Mesendoderm (in vitro differentiated cells): ENCODE results near the gene DENND5B.
A peak's percentile ranks its signal among the peaks of the same experiment; 100 is the strongest.
"Not testable (repeated sequence)": the region's sequence is repeated elsewhere in the genome, so short reads cannot be mapped to it uniquely, and the experiment has no call there.

Experiments
- DNase-seq: peaks from one replicate; pipeline ENCODE4 v3.0.0; 2013
- H2AK5ac ChIP-seq: 2 replicates; pipeline ENCODE4 v1.6.1; 2013; ENCODE audit warnings: low read length, inconsistent platforms
- H2BK120ac ChIP-seq: 2 replicates; pipeline ENCODE4 v1.6.1; 2013; ENCODE audit warnings: low read depth, mild to moderate bottlenecking, low read length, moderate library complexity, mixed read lengths
- H2BK15ac ChIP-seq: replicated peaks from 2 replicates; pipeline ENCODE4 v1.6.1; 2013; ENCODE audit warnings: low read depth, mild to moderate bottlenecking, moderate library complexity
- H2BK5ac ChIP-seq: 2 replicates; pipeline ENCODE4 v1.6.1; 2013; ENCODE audit warnings: low read length, inconsistent platforms
- H3K18ac ChIP-seq: 2 replicates; pipeline ENCODE4 v1.6.1; 2013; ENCODE audit warnings: mild to moderate bottlenecking, low read length, mixed read lengths
- H3K23ac ChIP-seq: one replicate; pipeline ENCODE4 v1.6.1; 2013; ENCODE audit warnings: low read length
- H3K27ac ChIP-seq: 2 replicates; pipeline ENCODE4 v1.5.1; 2013; ENCODE audit warnings: low read depth, mild to moderate bottlenecking, inconsistent platforms, low read length, moderate library complexity
- H3K27me3 ChIP-seq: 2 replicates; pipeline ENCODE4 v1.6.1; 2013; ENCODE audit warnings: low read length, control low read depth, mild to moderate bottlenecking, inconsistent platforms; ENCODE audit not compliant: insufficient read depth, poor library complexity
- H3K36me3 ChIP-seq: 2 replicates; pipeline ENCODE4 v1.6.1; 2013; ENCODE audit warnings: low read length, inconsistent platforms; ENCODE audit not compliant: control insufficient read depth, insufficient read depth
- H3K4ac ChIP-seq: one replicate; pipeline ENCODE4 v1.6.1; 2013; ENCODE audit warnings: low read depth, mild to moderate bottlenecking, low read length, moderate library complexity
- H3K4me1 ChIP-seq: 2 replicates; pipeline ENCODE4 v1.6.1; 2013; ENCODE audit warnings: low read depth, low read length, inconsistent platforms; ENCODE audit not compliant: control insufficient read depth
- H3K4me2 ChIP-seq: 2 replicates; pipeline ENCODE4 v1.6.1; 2013; ENCODE audit warnings: low read length
- H3K4me3 ChIP-seq: 2 replicates; pipeline ENCODE4 v1.5.1; 2013; ENCODE audit warnings: mild to moderate bottlenecking, low read length
- H3K56ac ChIP-seq: one replicate; pipeline ENCODE4 v1.6.1; 2013; ENCODE audit warnings: low read length
- H3K79me1 ChIP-seq: 2 replicates; pipeline ENCODE4 v1.6.1; 2013; ENCODE audit warnings: low read length, inconsistent platforms
- H3K79me2 ChIP-seq: 2 replicates; pipeline ENCODE4 v1.6.1; 2013; ENCODE audit warnings: mild to moderate bottlenecking, low read length; ENCODE audit not compliant: control insufficient read depth, insufficient read depth
- H3K9ac ChIP-seq: 2 replicates; pipeline ENCODE4 v1.6.1; 2013; ENCODE audit warnings: low read length, inconsistent platforms
- H4K5ac ChIP-seq: one replicate; pipeline ENCODE4 v1.6.1; 2013; ENCODE audit warnings: low read length
- H4K8ac ChIP-seq: one replicate; pipeline ENCODE4 v1.6.1; 2013; ENCODE audit warnings: low read depth, mild to moderate bottlenecking, control low read depth, low read length, moderate library complexity
- WGBS: extraction: QIAGEN DNeasy Blood & Tissue Kit; methylation state at CpG from one replicate; pipeline ENCODE4 v1.1.7; 2013; ENCODE audit warnings: low lambda C conversion rate, missing lambda C conversion rate; ENCODE audit not compliant: insufficient coverage; ENCODE audit errors: extremely low coverage; 5-methylcytosine and 5-hydroxymethylcytosine counted together

The DENND5B gene

GRCh38 chr12:31584782-31585181 is 6.2 kb downstream of the DENND5B start:
- WGBS: no CpG with 5 or more reads among the region's 6 CpGs
- Histone ChIP-seq H3K27me3 (no peaks in the 10 kb centered on the region), H3K4ac (no peak overlapping the region), H3K4me2 (no peak overlapping the region), H3K36me3 (no peaks in the 10 kb centered on the region), H3K9ac (no peak overlapping the region), H4K5ac (no peak overlapping the region), H3K79me2 (no peaks in the 10 kb centered on the region), H2BK120ac (no peak overlapping the region), H3K56ac (no peak overlapping the region), H3K18ac (no peak overlapping the region), H3K23ac (no peak overlapping the region), H2BK5ac (no peak overlapping the region), H3K4me1 (no peaks in the 10 kb centered on the region), H3K79me1 (peaks cover 2% of the 10 kb centered on the region), H4K8ac (no peak overlapping the region), H3K4me3 (no peak overlapping the region), H3K27ac (no peak overlapping the region), H2BK15ac (no peak overlapping the region), H2AK5ac (no peak overlapping the region)
- no peak for DNase-seq

- Histone ChIP-seq H2BK15ac (no peak overlapping the region), H4K8ac (no peak overlapping the region), H3K18ac (no peak overlapping the region), H3K9ac (no peak overlapping the region), H3K4ac (no peak overlapping the region), H2BK120ac (no peak overlapping the region), H3K23ac (no peak overlapping the region), H4K5ac (no peak overlapping the region), H2BK5ac (no peak overlapping the region), H2AK5ac (no peak overlapping the region), H3K27me3 (no peaks in the 10 kb centered on the region), H3K79me2 (no peaks in the 10 kb centered on the region), H3K36me3 (no peaks in the 10 kb centered on the region), H3K4me2 (no peak overlapping the region), H3K27ac (no peak overlapping the region), H3K56ac (no peak overlapping the region), H3K4me3 (no peak overlapping the region), H3K4me1 (no peaks in the 10 kb centered on the region), H3K79me1 (peaks cover 2% of the 10 kb centered on the region)
- WGBS: no CpG with 5 or more reads among the region's 2 CpGs
- DNase-seq: no peak
Measured at GRCh38 chr12:31583878-31584277, 7.1 kb downstream of the DENND5B start.

- no peak for DNase-seq
- no CpG with 5 or more reads among the region's 3 CpGs for WGBS
- Histone ChIP-seq H3K9ac (no peak overlapping the region), H3K79me2 (no peaks in the 10 kb centered on the region), H2BK120ac (no peak overlapping the region), H2BK5ac (no peak overlapping the region), H3K27ac (no peak overlapping the region), H3K36me3 (no peaks in the 10 kb centered on the region), H3K4me1 (no peaks in the 10 kb centered on the region), H4K8ac (no peak overlapping the region), H3K4me2 (no peak overlapping the region), H3K18ac (no peak overlapping the region), H3K4ac (no peak overlapping the region), H4K5ac (no peak overlapping the region), H3K79me1 (no peaks in the 10 kb centered on the region), H3K23ac (no peak overlapping the region), H3K27me3 (no peaks in the 10 kb centered on the region), H3K56ac (no peak overlapping the region), H2AK5ac (no peak overlapping the region), H3K4me3 (no peak overlapping the region), H2BK15ac (no peak overlapping the region)
Measured at GRCh38 chr12:31582155-31582554, 8.8 kb downstream of the DENND5B start.

GRCh38 chr12:31578632-31579031 is 12.3 kb downstream of the DENND5B start:
- Histone ChIP-seq H2BK15ac (no peak overlapping the region), H2AK5ac (no peak overlapping the region), H3K27ac (no peak overlapping the region), H3K4me3 (no peak overlapping the region), H2BK5ac (no peak overlapping the region), H3K18ac (no peak overlapping the region), H3K4me2 (no peak overlapping the region), H2BK120ac (no peak overlapping the region), H3K9ac (no peak overlapping the region), H3K56ac (no peak overlapping the region), H4K5ac (no peak overlapping the region), H3K23ac (no peak overlapping the region), H3K79me1 (no peaks in the 10 kb centered on the region), H3K4ac (no peak overlapping the region), H3K27me3 (no peaks in the 10 kb centered on the region), H3K79me2 (no peaks in the 10 kb centered on the region), H3K36me3 (no peaks in the 10 kb centered on the region), H4K8ac (no peak overlapping the region), H3K4me1 (no peaks in the 10 kb centered on the region)
- no peak for DNase-seq
- no CpG with 5 or more reads among the region's 2 CpGs for WGBS

GRCh38 chr12:31574803-31575575 is 15.9 kb downstream of the DENND5B start:
- Histone ChIP-seq H4K8ac (no peak overlapping the region), H2BK120ac (no peak overlapping the region), H2BK15ac (no peak overlapping the region), H3K4me1 (no peaks in the 10 kb centered on the region), H3K27ac (no peak overlapping the region), H3K9ac (no peak overlapping the region), H3K4me2 (no peak overlapping the region), H3K79me1 (no peaks in the 10 kb centered on the region), H3K23ac (no peak overlapping the region), H3K79me2 (no peaks in the 10 kb centered on the region), H2BK5ac (no peak overlapping the region), H3K27me3 (no peaks in the 10 kb centered on the region), H3K36me3 (no peaks in the 10 kb centered on the region), H4K5ac (no peak overlapping the region), H3K4me3 (no peak overlapping the region), H3K18ac (no peak overlapping the region), H3K4ac (no peak overlapping the region), H3K56ac (no peak overlapping the region), H2AK5ac (no peak overlapping the region)
- WGBS: no CpG with 5 or more reads among the region's 2 CpGs
- peak; percentile 25 for DNase-seq

GRCh38 chr12:31574367-31574766 is 16.6 kb downstream of the DENND5B start:
- H3K27ac ChIP-seq, H4K8ac ChIP-seq: not testable (repeated sequence)
- no CpG with 5 or more reads among the region's 7 CpGs for WGBS

More at GRCh38 chr12:31574367-31574766, 16.6 kb downstream of the DENND5B start:
- not testable (repeated sequence) for H3K79me1 ChIP-seq, H3K36me3 ChIP-seq, H3K4me2 ChIP-seq, H2AK5ac ChIP-seq, H3K56ac ChIP-seq, H3K4me1 ChIP-seq, H4K5ac ChIP-seq, H3K18ac ChIP-seq, H3K23ac ChIP-seq, H3K79me2 ChIP-seq, H3K4ac ChIP-seq, H2BK15ac ChIP-seq, H2BK120ac ChIP-seq, DNase-seq, H3K4me3 ChIP-seq, H2BK5ac ChIP-seq, H3K9ac ChIP-seq, H3K27me3 ChIP-seq
